ENCODE measurements around the gene SNX14. TPM values are rescaled to one million over a fixed set of nuclear protein-coding genes. Genes with fewer than 3 reads are reported as not detected.

Gene SNX14
- total and polyA plus RNA-seq, 10 of the 15 experiments (the other 5 are each of a cell fraction or from before 2014, with no cell fraction given), result 34.2 to 122 (median 51.0) TPM

- no peaks in the 10 kb centered on the region for H3K9me3 ChIP-seq (replicated peaks; ENCODE audit: control insufficient read depth, insufficient read depth, low read length)
- in situ Hi-C loops (cut with MboI) (no loop called here), intact Hi-C loops (cut with micrococcal nuclease; ENCODE audit: unreplicated experiment) (no loop called here)
- DNase-seq (ENCODE audit: low read depth, low spot score) (no peak), ATAC-seq (no peak), FAIRE-seq (no peak)
- H3K79me2 ChIP-seq (ENCODE audit: control insufficient read depth, insufficient read depth, low read length), result no peaks in the 10 kb centered on the region
- no peak overlapping the region for H3K9ac ChIP-seq (ENCODE audit: control insufficient read depth, insufficient read depth, low read length)
- no peak overlapping the region for H3K27ac ChIP-seq (ENCODE audit: control insufficient read depth, insufficient read depth)
- H4K20me1 ChIP-seq (ENCODE audit: control insufficient read depth, insufficient read depth), result no peaks in the 10 kb centered on the region
- H3K36me3 ChIP-seq (ENCODE audit: control insufficient read depth in 2 of 2, insufficient read depth in 2 of 2, low read length in 1 of 2), result no peaks in the 10 kb centered on the region
- no TSS peak for BruUV-seq (replicated peaks)
- SMC1A ChIA-PET (ENCODE audit: uncharacterized antibody, unreplicated experiment), result interaction anchor here (1.0 to 2.2 kb wide), 4 partner anchors 10 to 102 kb away, joined by 3 to 9 read pairs (median 6); no protein-coding TSS in a partner anchor
- RAD21 ChIA-PET (ENCODE audit: unreplicated experiment), result interaction anchor here (1.3 kb wide), 1 partner anchor 10 kb away, joined by 7 read pairs; no protein-coding TSS in a partner anchor
- POLR2A ChIA-PET, result interaction anchor here (0.9 kb wide), 1 partner anchor 197 kb away, joined by 4 read pairs; no protein-coding TSS in a partner anchor
- 91% methylated on average over 1 of the region's 1 CpG for whole genome bisulfite sequencing (ENCODE audit: insufficient coverage, insufficient replicate concordance, low lambda C conversion rate, missing lambda C conversion rate)
- H2AFZ ChIP-seq (ENCODE audit: control insufficient read depth, low read depth, low read length), result no peak overlapping the region
- no peaks in the 10 kb centered on the region for H3K4me1 ChIP-seq (ENCODE audit: control insufficient read depth, insufficient read depth, low read length)
- no peaks in the 10 kb centered on the region for H3K27me3 ChIP-seq (replicated peaks in 1 of 2; ENCODE audit: control insufficient read depth in 2 of 2, insufficient read depth in 2 of 2, low read length in 1 of 2)
- H3K4me3 ChIP-seq, result no peak overlapping the region
- H3K4me2 ChIP-seq (ENCODE audit: control insufficient read depth, insufficient read depth), result no peak overlapping the region
- TF ChIP-seq, protein P1, sequence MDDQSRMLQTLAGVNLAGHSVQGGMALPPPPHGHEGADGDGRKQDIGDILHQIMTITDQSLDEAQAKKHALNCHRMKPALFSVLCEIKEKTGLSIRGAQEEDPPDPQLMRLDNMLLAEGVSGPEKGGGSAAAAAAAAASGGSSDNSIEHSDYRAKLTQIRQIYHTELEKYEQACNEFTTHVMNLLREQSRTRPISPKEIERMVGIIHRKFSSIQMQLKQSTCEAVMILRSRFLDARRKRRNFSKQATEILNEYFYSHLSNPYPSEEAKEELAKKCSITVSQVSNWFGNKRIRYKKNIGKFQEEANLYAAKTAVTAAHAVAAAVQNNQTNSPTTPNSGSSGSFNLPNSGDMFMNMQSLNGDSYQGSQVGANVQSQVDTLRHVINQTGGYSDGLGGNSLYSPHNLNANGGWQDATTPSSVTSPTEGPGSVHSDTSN (IDR thresholded peaks at IDR 0.05; ENCODE audit: insufficient replicate concordance, low read depth, low read length), result no peak
- TF ChIP-seq ZNF217 (IDR thresholded peaks at IDR 0.05) (no peak), SUPT20H (IDR thresholded peaks at IDR 0.05; ENCODE audit: borderline replicate concordance, control insufficient read depth, low read depth, low read length) (no peak), ATF7 (IDR thresholded peaks at IDR 0.05; ENCODE audit: low read depth) (no peak), RELA (IDR thresholded peaks at IDR 0.05; ENCODE audit: borderline replicate concordance, partially characterized antibody) (no peak), RAD51 (IDR thresholded peaks at IDR 0.05) (no peak), ZBED1 (IDR thresholded peaks at IDR 0.05; ENCODE audit: borderline replicate concordance) (no peak), RFX5 (IDR thresholded peaks at IDR 0.05; ENCODE audit: low read depth, low read length) (no peak), ZNF274 (IDR thresholded peaks at IDR 0.05; ENCODE audit: insufficient read depth, insufficient read length) (no peak), SREBF1 (IDR thresholded peaks at IDR 0.05; ENCODE audit: low read length) (no peak)
- TF ChIP-seq, protein P2, sequence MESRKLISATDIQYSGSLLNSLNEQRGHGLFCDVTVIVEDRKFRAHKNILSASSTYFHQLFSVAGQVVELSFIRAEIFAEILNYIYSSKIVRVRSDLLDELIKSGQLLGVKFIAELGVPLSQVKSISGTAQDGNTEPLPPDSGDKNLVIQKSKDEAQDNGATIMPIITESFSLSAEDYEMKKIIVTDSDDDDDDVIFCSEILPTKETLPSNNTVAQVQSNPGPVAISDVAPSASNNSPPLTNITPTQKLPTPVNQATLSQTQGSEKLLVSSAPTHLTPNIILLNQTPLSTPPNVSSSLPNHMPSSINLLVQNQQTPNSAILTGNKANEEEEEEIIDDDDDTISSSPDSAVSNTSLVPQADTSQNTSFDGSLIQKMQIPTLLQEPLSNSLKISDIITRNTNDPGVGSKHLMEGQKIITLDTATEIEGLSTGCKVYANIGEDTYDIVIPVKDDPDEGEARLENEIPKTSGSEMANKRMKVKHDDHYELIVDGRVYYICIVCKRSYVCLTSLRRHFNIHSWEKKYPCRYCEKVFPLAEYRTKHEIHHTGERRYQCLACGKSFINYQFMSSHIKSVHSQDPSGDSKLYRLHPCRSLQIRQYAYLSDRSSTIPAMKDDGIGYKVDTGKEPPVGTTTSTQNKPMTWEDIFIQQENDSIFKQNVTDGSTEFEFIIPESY (IDR thresholded peaks at IDR 0.05), result no peak
- CTCF ChIA-PET, result interaction anchor here (1.6 to 3.8 kb wide), 3 partner anchors 10 to 121 kb away, joined by 4 to 30 read pairs (median 4); no protein-coding TSS in a partner anchor
Observed at GRCh38 chr6:85472744-85473143, 120.9 kb downstream of the SNX14 start.
